GM12892 (cell line): ENCODE results near the gene IL21R.

Source experiments
- DNase-seq: peaks from one replicate; pipeline ENCODE4 v3.0.0; 2011; ENCODE audit not compliant: insufficient read length
- FAIRE-seq: peaks from 2 replicates; lab custom pipeline; 2011; peaks lifted over from hg19 to GRCh38; lab: Jason Lieb, UNC
- POLR2A ChIP-seq: IDR thresholded peaks from 2 replicates; pipeline ENCODE4 v1.6.1; 2011; ENCODE audit warnings: low read depth, low read length, control low read depth
- POLR2AphosphoS5 ChIP-seq: IDR thresholded peaks from 2 replicates; pipeline ENCODE4 v1.6.1; 2011; ENCODE audit warnings: low read depth, low read length, control low read depth
- TAF1 ChIP-seq: IDR thresholded peaks from 2 replicates; pipeline ENCODE4 v1.6.1; 2011; ENCODE audit warnings: low read depth, mild to moderate bottlenecking, control low read depth, low read length, borderline replicate concordance

The IL21R gene

GRCh38 chr16:27378871-27379481 lies 23.0 kb upstream of the IL21R start:
- peak; percentile 79 for FAIRE-seq
- TF ChIP-seq POLR2AphosphoS5 (no peak), TAF1 (no peak), POLR2A (no peak)
- no peak for DNase-seq

- DNase-seq: no peak
- no peak for FAIRE-seq
- TF ChIP-seq POLR2A (no peak), POLR2AphosphoS5 (no peak), TAF1 (no peak)
Observed at GRCh38 chr16:27379919-27380318, 22.1 kb upstream of the IL21R start.

DNA sequence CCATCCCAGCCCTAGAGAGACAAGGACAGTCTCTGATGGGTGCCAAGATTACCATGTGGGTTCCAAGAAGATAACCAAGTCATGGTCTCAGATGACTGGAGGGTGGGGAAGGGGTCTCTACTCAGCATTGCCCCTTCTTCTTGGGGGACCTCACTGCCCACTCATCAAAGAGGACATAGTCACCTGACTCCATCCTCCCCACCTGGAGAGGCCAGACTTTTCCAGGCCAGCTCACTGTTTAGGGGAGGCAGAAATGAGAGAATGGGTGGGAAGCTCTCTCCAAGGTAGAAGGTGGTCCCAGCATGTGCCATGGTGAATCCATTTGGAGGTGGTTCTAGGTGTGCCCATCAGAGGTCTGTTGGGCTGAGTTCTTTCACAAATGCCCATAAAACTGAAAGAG lies 20.7 kb upstream of the IL21R start:
- DNase-seq: no peak
- FAIRE-seq: no peak
- TF ChIP-seq POLR2A: no peak
- TF ChIP-seq POLR2AphosphoS5: no peak
- TF ChIP-seq TAF1: no peak

- TF ChIP-seq POLR2AphosphoS5: no peak
- no peak for TF ChIP-seq POLR2A
- no peak for TF ChIP-seq TAF1
- DNase-seq (no peak), FAIRE-seq (no peak)
Observed at GRCh38 chr16:27381974-27382855, 19.8 kb upstream of the IL21R start.

GRCh38 chr16:27383556-27384243 lies 18.3 kb upstream of the IL21R start:
- no peak for TF ChIP-seq TAF1
- no peak for TF ChIP-seq POLR2AphosphoS5
- no peak for TF ChIP-seq POLR2A
- FAIRE-seq: no peak
- no peak for DNase-seq

- TF ChIP-seq POLR2AphosphoS5 (no peak), TAF1 (no peak), POLR2A (no peak)
- FAIRE-seq (peak; percentile 30), DNase-seq (no peak)
Observed at GRCh38 chr16:27384425-27384824, 17.5 kb upstream of the IL21R start.

- TF ChIP-seq TAF1: no peak
- TF ChIP-seq POLR2A: no peak
- FAIRE-seq (no peak), DNase-seq (no peak)
Observed at GRCh38 chr16:27385398-27385797, 16.6 kb upstream of the IL21R start.

GRCh38 chr16:27386674-27387073 lies 15.3 kb upstream of the IL21R start:
- no peak for DNase-seq
- no peak for FAIRE-seq
- TF ChIP-seq POLR2A (no peak), TAF1 (no peak), POLR2AphosphoS5 (no peak)

DNA sequence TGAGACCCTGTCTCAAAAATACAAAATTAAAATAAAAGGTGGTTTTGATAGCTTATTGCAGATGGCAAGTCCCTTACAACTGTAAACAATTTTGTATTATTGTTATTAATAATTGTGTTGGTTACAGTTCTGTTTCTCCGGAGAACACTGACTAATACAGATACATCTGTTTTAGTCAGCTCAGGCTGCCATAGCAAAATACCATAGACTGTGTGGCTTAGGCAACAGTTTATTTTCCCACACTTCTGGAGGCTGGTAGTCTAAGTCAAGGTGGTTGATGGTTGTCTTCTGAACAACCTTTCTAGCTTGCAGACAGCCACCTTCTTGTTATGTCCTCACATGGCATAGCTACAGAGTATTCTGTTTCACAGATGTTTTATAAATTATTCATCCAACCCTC lies 14.2 kb upstream of the IL21R start:
- TF ChIP-seq POLR2AphosphoS5 (no peak), POLR2A (no peak), TAF1 (no peak)
- FAIRE-seq (peak; percentile 89), DNase-seq (no peak)

DNA sequence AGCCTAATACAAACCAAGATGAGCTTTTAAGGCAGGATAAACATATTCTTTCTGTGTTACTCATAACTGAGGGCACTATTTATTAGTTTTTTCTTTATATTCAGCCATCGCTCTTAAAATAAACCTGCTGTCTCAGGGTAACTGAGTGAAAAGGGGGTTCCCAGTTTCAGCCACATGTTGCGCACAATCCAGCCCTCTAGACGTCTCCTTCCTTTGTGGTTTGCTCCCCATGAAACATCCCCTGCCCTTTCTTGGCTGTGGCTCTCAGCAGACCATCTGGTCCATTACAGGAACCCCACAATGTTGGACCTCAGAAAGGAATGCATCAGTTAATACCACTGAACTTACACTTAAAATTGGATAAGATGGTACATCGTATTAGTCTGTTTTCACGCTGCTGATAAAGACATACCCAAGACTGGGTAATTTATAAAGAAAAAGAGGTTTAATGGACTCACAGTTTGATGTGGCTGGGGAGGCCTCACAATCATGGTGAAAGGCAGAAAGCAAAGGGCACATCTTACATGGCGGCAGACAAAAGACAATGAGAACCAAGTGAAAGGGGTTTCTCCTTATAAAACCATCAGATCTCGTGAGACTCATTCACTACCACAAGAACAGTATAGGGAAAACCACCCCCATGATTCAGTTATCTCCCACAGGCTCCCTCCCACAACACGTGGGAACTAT lies 12.6 kb upstream of the IL21R start:
- TF ChIP-seq POLR2AphosphoS5 (no peak), POLR2A (no peak), TAF1 (no peak)
- FAIRE-seq (peak; percentile 89), DNase-seq (no peak)

- no peak for DNase-seq
- no peak for FAIRE-seq
- TF ChIP-seq TAF1 (no peak), POLR2AphosphoS5 (no peak), POLR2A (no peak)
Observed at GRCh38 chr16:27390151-27390550, 11.8 kb upstream of the IL21R start.
